ENCODE results near the gene HIF1A.
"Not testable (repeated sequence)": the region's sequence is repeated elsewhere in the genome, so short reads cannot be mapped to it uniquely, and the experiment has no call there.

HIF1A gene

GRCh38 chr14:61710853-61711817 lies 15.8 kb downstream of the HIF1A start:
- no peak for DNase-seq

GRCh38 chr14:61712137-61712536 lies 16.8 kb downstream of the HIF1A start:
- DNase-seq = no peak

GRCh38 chr14:61713724-61714437 lies 18.6 kb downstream of the HIF1A start:
- DNase-seq = no peak

GRCh38 chr14:61716956-61717355 lies 21.6 kb downstream of the HIF1A start:
- no peak for DNase-seq

GRCh38 chr14:61718039-61718438 lies 22.7 kb downstream of the HIF1A start:
- DNase-seq = no peak

- no peak for DNase-seq
Observed at GRCh38 chr14:61719344-61720293, 24.3 kb downstream of the HIF1A start.

- DNase-seq = no peak
Observed at GRCh38 chr14:61720294-61720661, 25.0 kb downstream of the HIF1A start.

- no peak for DNase-seq
Observed at GRCh38 chr14:61720741-61721140, 25.4 kb downstream of the HIF1A start.

- no peak for DNase-seq
Observed at GRCh38 chr14:61724133-61724532, 28.8 kb downstream of the HIF1A start.

- no peak for DNase-seq
Observed at GRCh38 chr14:61726778-61727658, 31.7 kb downstream of the HIF1A start.

- no peak for DNase-seq
Observed at GRCh38 chr14:61730756-61731373, 35.6 kb downstream of the HIF1A start.

GRCh38 chr14:61733972-61734371 lies 38.7 kb downstream of the HIF1A start:
- no peak for DNase-seq

GRCh38 chr14:61736751-61737150 lies 41.4 kb downstream of the HIF1A start:
- DNase-seq = peak; percentile 51

GRCh38 chr14:61737915-61738314 lies 42.6 kb downstream of the HIF1A start:
- no peak for DNase-seq

GRCh38 chr14:61739133-61739532 lies 43.8 kb downstream of the HIF1A start:
- no peak for DNase-seq

- no peak for DNase-seq
Observed at GRCh38 chr14:61742371-61742770, 47.1 kb downstream of the HIF1A start.

- DNase-seq = no peak
Observed at GRCh38 chr14:61744238-61744637, 48.9 kb downstream of the HIF1A start.

GRCh38 chr14:61746346-61746745 lies 51.0 kb downstream of the HIF1A start:
- DNase-seq = not testable (repeated sequence)

- DNase-seq = no peak
Observed at GRCh38 chr14:61746881-61747280, 51.6 kb downstream of the HIF1A start.

GRCh38 chr14:61747342-61747741 lies 52.0 kb downstream of the HIF1A start:
- no peak for DNase-seq

- DNase-seq = no peak
Observed at GRCh38 chr14:61749264-61749663, 54.0 kb downstream of the HIF1A start.
